ENCODE data around the gene CCDC6.

CCDC6 gene

DNA sequence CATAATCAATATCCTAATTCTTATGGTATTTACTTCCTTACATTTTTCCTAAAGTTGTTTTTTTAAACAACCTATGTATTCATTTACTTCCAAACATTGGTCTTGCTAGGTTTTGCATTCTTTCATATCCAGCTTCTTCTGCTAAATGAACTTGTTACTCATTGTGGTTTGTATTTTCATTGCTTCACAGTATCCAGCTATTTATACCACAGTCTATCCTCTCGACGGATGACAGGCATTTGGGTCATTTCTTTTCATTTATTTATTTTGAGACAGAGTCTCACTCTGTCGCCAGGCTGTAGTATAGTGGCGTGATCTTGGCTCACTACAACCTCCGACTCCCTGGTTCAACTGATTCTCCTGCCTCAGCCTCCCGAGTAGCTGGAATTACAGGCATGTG, 66.8 kb downstream of the CCDC6 start:
- no peak for TF ChIP-seq SIN3A (IDR thresholded peaks at IDR 0.05; ENCODE audit: borderline replicate concordance, insufficient read depth, low read length)
- TF ChIP-seq TAF1 (IDR thresholded peaks at IDR 0.05; ENCODE audit: borderline replicate concordance, insufficient read depth, low read length): no peak
- no peak for TF ChIP-seq POLR2AphosphoS5 (IDR thresholded peaks at IDR 0.05; ENCODE audit: low read depth, low read length)
- no peak for TF ChIP-seq FOXP2 (optimal IDR thresholded peaks at IDR 0.05; ENCODE audit: borderline replicate concordance, extremely low read depth, extremely low read length, insufficient read depth)
- TF ChIP-seq, protein P1, sequence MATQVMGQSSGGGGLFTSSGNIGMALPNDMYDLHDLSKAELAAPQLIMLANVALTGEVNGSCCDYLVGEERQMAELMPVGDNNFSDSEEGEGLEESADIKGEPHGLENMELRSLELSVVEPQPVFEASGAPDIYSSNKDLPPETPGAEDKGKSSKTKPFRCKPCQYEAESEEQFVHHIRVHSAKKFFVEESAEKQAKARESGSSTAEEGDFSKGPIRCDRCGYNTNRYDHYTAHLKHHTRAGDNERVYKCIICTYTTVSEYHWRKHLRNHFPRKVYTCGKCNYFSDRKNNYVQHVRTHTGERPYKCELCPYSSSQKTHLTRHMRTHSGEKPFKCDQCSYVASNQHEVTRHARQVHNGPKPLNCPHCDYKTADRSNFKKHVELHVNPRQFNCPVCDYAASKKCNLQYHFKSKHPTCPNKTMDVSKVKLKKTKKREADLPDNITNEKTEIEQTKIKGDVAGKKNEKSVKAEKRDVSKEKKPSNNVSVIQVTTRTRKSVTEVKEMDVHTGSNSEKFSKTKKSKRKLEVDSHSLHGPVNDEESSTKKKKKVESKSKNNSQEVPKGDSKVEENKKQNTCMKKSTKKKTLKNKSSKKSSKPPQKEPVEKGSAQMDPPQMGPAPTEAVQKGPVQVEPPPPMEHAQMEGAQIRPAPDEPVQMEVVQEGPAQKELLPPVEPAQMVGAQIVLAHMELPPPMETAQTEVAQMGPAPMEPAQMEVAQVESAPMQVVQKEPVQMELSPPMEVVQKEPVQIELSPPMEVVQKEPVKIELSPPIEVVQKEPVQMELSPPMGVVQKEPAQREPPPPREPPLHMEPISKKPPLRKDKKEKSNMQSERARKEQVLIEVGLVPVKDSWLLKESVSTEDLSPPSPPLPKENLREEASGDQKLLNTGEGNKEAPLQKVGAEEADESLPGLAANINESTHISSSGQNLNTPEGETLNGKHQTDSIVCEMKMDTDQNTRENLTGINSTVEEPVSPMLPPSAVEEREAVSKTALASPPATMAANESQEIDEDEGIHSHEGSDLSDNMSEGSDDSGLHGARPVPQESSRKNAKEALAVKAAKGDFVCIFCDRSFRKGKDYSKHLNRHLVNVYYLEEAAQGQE (IDR thresholded peaks at IDR 0.05; ENCODE audit: insufficient read depth in 1 of 2, low read depth in 2 of 2, low read length in 2 of 2): no peak

DNA sequence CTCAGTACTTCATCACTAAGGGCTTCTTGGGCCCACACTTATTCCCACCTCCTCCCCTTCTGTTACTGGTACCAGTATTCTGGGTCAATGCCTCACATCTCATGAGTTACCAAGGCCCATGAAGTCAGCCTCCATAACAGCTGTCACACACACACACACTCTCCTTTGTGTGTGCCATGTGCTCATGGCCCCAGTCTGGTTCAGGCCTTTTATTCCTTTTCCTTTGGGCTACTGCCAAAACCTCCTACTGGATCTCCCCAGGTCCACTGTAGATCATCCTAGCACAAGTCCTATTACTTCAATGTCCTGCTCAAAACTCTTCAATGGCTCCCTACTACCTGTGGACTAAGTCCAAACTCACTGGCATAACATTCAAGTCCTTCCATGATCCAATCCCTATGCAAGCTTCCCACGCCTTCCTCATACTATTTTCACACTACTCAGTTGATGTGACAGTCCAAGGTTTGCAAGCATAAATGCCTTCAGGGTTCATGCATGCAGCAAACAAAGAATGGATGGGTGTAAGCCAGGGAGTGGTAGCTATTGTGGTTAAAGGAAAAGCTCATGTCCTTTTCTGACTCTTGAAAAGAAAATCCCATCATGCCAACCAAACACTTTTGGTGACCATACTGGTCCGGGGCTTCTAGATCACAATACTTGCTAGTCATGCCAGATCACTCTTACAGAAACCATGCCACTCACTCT, 68.1 kb downstream of the CCDC6 start:
- TF ChIP-seq, protein P1 (IDR thresholded peaks at IDR 0.05; ENCODE audit: insufficient read depth in 1 of 2, low read depth in 2 of 2, low read length in 2 of 2): no peak
- no peak for TF ChIP-seq SIN3A (IDR thresholded peaks at IDR 0.05; ENCODE audit: borderline replicate concordance, insufficient read depth, low read length)
- no peak for TF ChIP-seq FOXP2 (optimal IDR thresholded peaks at IDR 0.05; ENCODE audit: borderline replicate concordance, extremely low read depth, extremely low read length, insufficient read depth)
- TF ChIP-seq POLR2AphosphoS5 (IDR thresholded peaks at IDR 0.05; ENCODE audit: low read depth, low read length): no peak
- TF ChIP-seq TAF1 (IDR thresholded peaks at IDR 0.05; ENCODE audit: borderline replicate concordance, insufficient read depth, low read length): no peak

DNA sequence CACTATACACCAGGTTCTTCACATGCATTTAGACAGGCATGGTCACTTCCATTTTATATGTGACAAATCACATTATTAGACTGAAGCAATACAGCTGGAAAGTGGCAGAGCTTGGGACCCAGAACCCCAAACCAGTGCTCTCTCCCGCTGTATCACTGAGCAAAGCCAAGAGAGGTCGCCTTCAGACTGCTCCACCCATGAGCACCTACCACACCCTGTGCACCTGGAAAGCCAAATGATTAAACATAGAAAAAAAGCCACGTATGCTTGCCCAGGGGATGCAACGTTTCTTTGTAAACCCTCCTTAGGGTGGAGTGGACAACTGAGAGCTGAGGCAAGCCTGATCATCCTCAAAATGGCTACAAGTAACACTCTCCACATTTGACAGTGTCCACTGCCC, 72.5 kb downstream of the CCDC6 start:
- TF ChIP-seq POLR2AphosphoS5 (IDR thresholded peaks at IDR 0.05; ENCODE audit: low read depth, low read length) (no peak), SIN3A (IDR thresholded peaks at IDR 0.05; ENCODE audit: borderline replicate concordance, insufficient read depth, low read length) (no peak), FOXP2 (optimal IDR thresholded peaks at IDR 0.05; ENCODE audit: borderline replicate concordance, extremely low read depth, extremely low read length, insufficient read depth) (no peak), TAF1 (IDR thresholded peaks at IDR 0.05; ENCODE audit: borderline replicate concordance, insufficient read depth, low read length) (no peak)
- TF ChIP-seq, protein P1 (IDR thresholded peaks at IDR 0.05; ENCODE audit: insufficient read depth in 1 of 2, low read depth in 2 of 2, low read length in 2 of 2): no peak

DNA sequence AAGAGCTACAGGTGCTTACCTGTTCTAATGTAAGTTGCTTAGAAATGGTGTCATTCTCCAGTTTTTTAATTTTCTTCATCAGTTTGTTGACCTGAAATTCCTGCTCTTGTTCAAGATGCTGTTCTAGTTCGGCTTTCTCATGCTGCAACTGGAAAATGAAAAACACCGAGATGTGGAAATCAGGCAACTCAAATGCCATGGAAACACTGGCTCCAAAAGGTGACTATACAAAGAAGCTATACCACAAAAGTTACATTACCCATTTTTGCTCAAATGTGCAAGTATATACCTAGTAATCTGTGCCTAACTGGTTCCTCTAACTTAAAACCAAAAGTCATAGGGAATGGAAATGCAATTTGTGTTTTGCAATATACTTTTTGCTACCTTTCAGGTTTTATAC, 73.8 kb downstream of the CCDC6 start:
- TF ChIP-seq, protein P1 (IDR thresholded peaks at IDR 0.05; ENCODE audit: insufficient read depth in 1 of 2, low read depth in 2 of 2, low read length in 2 of 2): no peak
- no peak for TF ChIP-seq TAF1 (IDR thresholded peaks at IDR 0.05; ENCODE audit: borderline replicate concordance, insufficient read depth, low read length)
- TF ChIP-seq SIN3A (IDR thresholded peaks at IDR 0.05; ENCODE audit: borderline replicate concordance, insufficient read depth, low read length): no peak
- no peak for TF ChIP-seq FOXP2 (optimal IDR thresholded peaks at IDR 0.05; ENCODE audit: borderline replicate concordance, extremely low read depth, extremely low read length, insufficient read depth)
- TF ChIP-seq POLR2AphosphoS5 (IDR thresholded peaks at IDR 0.05; ENCODE audit: low read depth, low read length): no peak

All from PFSK-1 (cell line).